Stomach (tissue), 9 donors: ENCODE data around the gene SFXN5. TPM values are rescaled to one million over a fixed set of nuclear protein-coding genes. Genes with fewer than 3 reads are reported as not detected.

Source experiments
- DNase-seq, 2 donors: peaks; one replicate each; pipeline versions ENCODE4 v3.0.0 to v3.0.0-alpha.2; 2013 to 2019
- H3K27ac ChIP-seq, 5 donors: fragments of 200-600 bp in 4 of 5; sonication (generic) in 4 of 5; one replicate each; pipeline ENCODE4 v1.5.1; 2013 to 2019; ENCODE audit warnings: mild to moderate bottlenecking in 1 of 5, moderate library complexity in 1 of 5
- H3K27me3 ChIP-seq, 3 donors: fragments of 200-600 bp; sonication (generic); one replicate each; pipeline ENCODE4 v1.5.1; 2017 to 2019; ENCODE audit warnings: mixed run types in 1 of 3
- H3K36me3 ChIP-seq, 4 donors: fragments of 200-600 bp; sonication (generic); 1 replicate in 3 of 4; 2 replicates in 1 of 4; pipeline ENCODE4 v1.5.1; 2016 to 2019
- H3K4me1 ChIP-seq, 4 donors: fragments of 200-600 bp; sonication (generic); one replicate each; pipeline ENCODE4 v1.5.1; 2016 to 2019
- H3K4me3 ChIP-seq, 4 donors: fragments of 200-600 bp; sonication (generic) in 3 of 4; one replicate each; pipeline ENCODE4 v1.5.1; 2016 to 2019; ENCODE audit warnings: mild to moderate bottlenecking in 1 of 4
- H3K9me3 ChIP-seq, 4 donors: fragments of 200-600 bp; sonication (generic); one replicate each; pipeline ENCODE4 v1.5.1; 2016 to 2019
- CTCF ChIP-seq, 7 experiments: fragments of 450-650 bp in 4 of 7; fragments of 200-600 bp in 3 of 7; sonication (generic) in 3 of 7; IDR thresholded peaks; one replicate each; pipeline ENCODE4 v1.5.1; 2016 to 2019; ENCODE audit warnings: antibody characterized with exemption in 7 of 7, control low read depth in 2 of 7, mild to moderate bottlenecking in 1 of 7
- EP300 ChIP-seq: sonication (generic); formaldehyde crosslinking; IDR thresholded peaks from one replicate; pipeline ENCODE4 v1.6.1; 2017; ENCODE audit warnings: antibody characterized with exemption
- POLR2A ChIP-seq, 4 donors: fragments of 450-650 bp; IDR thresholded peaks; one replicate each; pipeline ENCODE4 v1.6.1; 2016; ENCODE audit warnings: antibody characterized with exemption in 4 of 4, control low read depth in 2 of 4, mild to moderate bottlenecking in 1 of 4, moderate library complexity in 1 of 4
- POLR2AphosphoS5 ChIP-seq, 3 donors: sonication (generic); formaldehyde crosslinking; IDR thresholded peaks; one replicate each; pipeline ENCODE4 v1.6.1; 2016; ENCODE audit warnings: antibody characterized with exemption in 3 of 3
- WGBS, 5 donors: extraction: QIAGEN DNeasy Blood & Tissue Kit in 3 of 5; methylation state at CpG; one replicate each; pipeline versions ENCODE4 v1.1.5 to v1.1.7; 2013 to 2018; 5-methylcytosine and 5-hydroxymethylcytosine counted together
- intact Hi-C: fragments of 100-400 bp; cut with DNase I; formaldehyde crosslinking; loops from one replicate; pipeline ENCODE4 v1.15.1; 2023; ENCODE audit warnings: low total_unique reads
- polyA plus RNA-seq, 3 donors: library from polyadenylated mRNA; stranded (reverse); fragments of 200-250 nt; gene quantifications; one replicate each; pipeline ENCODE4 v1.2.3, GENCODE V29; 2013
- total RNA-seq, 5 donors: library from RNA; depleted of rRNA; stranded (reverse); fragments of >200 nt; gene quantifications; one replicate each; pipeline versions ENCODE4 v1.1.0 to v1.2.3, GENCODE V29; 2014 to 2016
- donor health status: healthy with polysubstance abuse.
- donor health status: Bipolar disorder and iron deficiency.
- donor health status: healthy.

SFXN5 gene
- total and polyA plus RNA-seq, 8 donors = 2.7 to 118 (median 17.2) TPM

- no peak for TF ChIP-seq POLR2A (IDR thresholded peaks at IDR 0.05)
- TF ChIP-seq CTCF (IDR thresholded peaks at IDR 0.05) = no peak
- no peak for TF ChIP-seq EP300
- TF ChIP-seq POLR2AphosphoS5 (IDR thresholded peaks at IDR 0.05) = no peak
Measured at GRCh38 chr2:72926811-72927465, 144.6 kb downstream of the SFXN5 start.

GRCh38 chr2:72926368-72926767 is 145.1 kb downstream of the SFXN5 start:
- H3K4me1 ChIP-seq = peaks cover 10 to 22% (median 19%) of the 10 kb centered on the region in 4 donors
- 10 to 18% (median 15%) methylated on average over 4 of the region's 4 CpGs for WGBS, 5 donors
- H3K36me3 ChIP-seq = no peaks in the 10 kb centered on the region
- TF ChIP-seq CTCF (IDR thresholded peaks at IDR 0.05) (no peak), EP300 (no peak)
- no peaks in the 10 kb centered on the region for H3K9me3 ChIP-seq
- DNase-seq = no peak
- peaks cover 43 to 98% (median 84%) of the 10 kb centered on the region in 3 donors for H3K27me3 ChIP-seq
- intact Hi-C loops = no loop called here
- no peak overlapping the region for H3K27ac ChIP-seq
- no peak overlapping the region for H3K4me3 ChIP-seq

More at GRCh38 chr2:72926811-72927465, 144.6 kb downstream of the SFXN5 start:
- Histone ChIP-seq H3K9me3 (no peaks in the 10 kb centered on the region), H3K27ac (no peak overlapping the region), H3K36me3 (no peaks in the 10 kb centered on the region), H3K4me3 (no peak overlapping the region), H3K4me1 (peaks cover 10 to 22% (median 19%) of the 10 kb centered on the region in 4 donors), H3K27me3 (peaks cover 37 to 98% (median 81%) of the 10 kb centered on the region in 3 donors)
- no peak for DNase-seq
- intact Hi-C loops = no loop called here
- WGBS, 5 donors = 52 to 58% (median 56%) methylated on average over 6 of the region's 6 CpGs

- Histone ChIP-seq H3K27ac (no peak overlapping the region), H3K4me3 (no peak overlapping the region), H3K4me1 (peaks cover 15 to 29% (median 24%) of the 10 kb centered on the region in 4 donors), H3K27me3 (peaks cover 51 to 100% (median 93%) of the 10 kb centered on the region in 3 donors), H3K9me3 (peaks cover 0 to 4% (median 0%) of the 10 kb centered on the region in 4 donors), H3K36me3 (no peaks in the 10 kb centered on the region)
- TF ChIP-seq CTCF (IDR thresholded peaks at IDR 0.05) = no peak
- TF ChIP-seq POLR2AphosphoS5 (IDR thresholded peaks at IDR 0.05) = no peak
- no peak for TF ChIP-seq POLR2A (IDR thresholded peaks at IDR 0.05)
- TF ChIP-seq EP300 = no peak
- 8 to 10% (median 9%) methylated on average over 26 of the region's 26 CpGs for WGBS, 5 donors
- DNase-seq = peak in 1 of 2 donors; percentile 18
- intact Hi-C loops = no loop called here
Measured at GRCh38 chr2:72925328-72925943, 146.1 kb downstream of the SFXN5 start.

GRCh38 chr2:72924353-72925240 is 146.9 kb downstream of the SFXN5 start:
- peak in 1 of 2 donors; percentile 24 for DNase-seq
- Histone ChIP-seq H3K9me3 (peaks cover 0 to 12% (median 0%) of the 10 kb centered on the region in 4 donors), H3K4me3 (peak overlapping the region in 2 of 4 donors; percentile 3 to 20), H3K27ac (no peak overlapping the region), H3K36me3 (no peaks in the 10 kb centered on the region), H3K27me3 (peaks cover 59 to 100% (median 99%) of the 10 kb centered on the region in 3 donors), H3K4me1 (peaks cover 22 to 37% (median 33%) of the 10 kb centered on the region in 4 donors)
- intact Hi-C loops = no loop called here
- WGBS, 5 donors = 3 to 11% (median 4%) methylated on average over 16 to 61 of the region's 61 CpGs
- TF ChIP-seq EP300 = no peak
- no peak for TF ChIP-seq POLR2AphosphoS5 (IDR thresholded peaks at IDR 0.05)
- TF ChIP-seq POLR2A (IDR thresholded peaks at IDR 0.05) = no peak
- no peak for TF ChIP-seq CTCF (IDR thresholded peaks at IDR 0.05)
